ENCODE results near the gene WLS. TPM values are rescaled to one million over a fixed set of nuclear protein-coding genes. Genes with fewer than 3 reads are reported as not detected.

The WLS gene
- total RNA-seq, 4 donors from 2014 or later: 94.8 to 228 (median 163) TPM

- Histone ChIP-seq H3K27me3 (no peaks in the 10 kb centered on the region), H3K36me3 (peaks cover 3 to 23% (median 17%) of the 10 kb centered on the region in 4 donors), H3K4me3 (no peak overlapping the region), H3K4me1 (peaks cover 4 to 42% (median 31%) of the 10 kb centered on the region in 4 donors), H3K27ac (replicated peaks in 1 of 4) (peak overlapping the region; percentile 70 to 73 (median 72)), H3K9me3 (no peaks in the 10 kb centered on the region)
- intact Hi-C loops (cut with DNase I): loop anchor here (2.0 kb wide), 1 partner anchor 109 kb away; no protein-coding TSS in a partner anchor
- peak; percentile 82 to 84 (median 83) for TF ChIP-seq CTCF (IDR thresholded peaks at IDR 0.05)
- TF ChIP-seq EP300 (IDR thresholded peaks at IDR 0.05): no peak
- TF ChIP-seq POLR2A (IDR thresholded peaks at IDR 0.05; ENCODE audit: low read depth): no peak
- TF ChIP-seq POLR2AphosphoS5 (IDR thresholded peaks at IDR 0.05): peak; percentile 41 to 68
- DNase-seq (ENCODE audit: extremely low spot score): peak; percentile 93
- 32% methylated on average over 7 of the region's 7 CpGs for WGBS
These were observed 112.1 kb downstream of the WLS start for GRCh38 chr1:68120136-68120791.

- intact Hi-C loops (cut with DNase I): no loop called here
- Histone ChIP-seq H3K27me3 (no peaks in the 10 kb centered on the region), H3K4me1 (peaks cover 4 to 42% (median 31%) of the 10 kb centered on the region in 4 donors), H3K4me3 (no peak overlapping the region), H3K9me3 (no peaks in the 10 kb centered on the region), H3K36me3 (peaks cover 0 to 15% (median 9%) of the 10 kb centered on the region in 4 donors), H3K27ac (replicated peaks in 1 of 4) (peak overlapping the region; percentile 70 to 73 (median 72))
- DNase-seq (ENCODE audit: extremely low spot score): peak; percentile 89
- no peak for TF ChIP-seq POLR2AphosphoS5 (IDR thresholded peaks at IDR 0.05)
- WGBS: 87% methylated on average over 4 of the region's 4 CpGs
These were observed 112.9 kb downstream of the WLS start for GRCh38 chr1:68119445-68119844.

- H3K4me1 ChIP-seq: peaks cover 11 to 54% (median 38%) of the 10 kb centered on the region in 4 donors
- no peak overlapping the region for H3K4me3 ChIP-seq
- 69% methylated on average over 9 of the region's 10 CpGs for WGBS
- peaks cover 0 to 7% (median 0%) of the 10 kb centered on the region in 4 donors for H3K36me3 ChIP-seq
- peak overlapping the region; percentile 42 to 72 (median 61) for H3K27ac ChIP-seq (replicated peaks in 1 of 4)
- TF ChIP-seq POLR2AphosphoS5 (IDR thresholded peaks at IDR 0.05) (no peak), POLR2A (IDR thresholded peaks at IDR 0.05; ENCODE audit: low read depth) (no peak), EP300 (IDR thresholded peaks at IDR 0.05) (no peak), CTCF (IDR thresholded peaks at IDR 0.05) (no peak)
- no peaks in the 10 kb centered on the region for H3K27me3 ChIP-seq
- no peaks in the 10 kb centered on the region for H3K9me3 ChIP-seq
- DNase-seq (ENCODE audit: extremely low spot score): peak; percentile 86
- intact Hi-C loops (cut with DNase I): loop anchor here (2.0 kb wide), 1 partner anchor 203 kb away; no protein-coding TSS in a partner anchor
These were observed 114.9 kb downstream of the WLS start for GRCh38 chr1:68117416-68117815.

- intact Hi-C loops (cut with DNase I): loop anchor here (1.0 to 2.0 kb wide), 2 partner anchors 204 to 226 kb away; no protein-coding TSS in a partner anchor
- peak; percentile 81 for DNase-seq (ENCODE audit: extremely low spot score)
- Histone ChIP-seq H3K27ac (replicated peaks in 1 of 4) (peak overlapping the region; percentile 42 to 72 (median 61)), H3K4me3 (peak overlapping the region in 2 of 4 donors; percentile 34 to 39), H3K36me3 (peaks cover 0 to 2% (median 0%) of the 10 kb centered on the region in 4 donors), H3K9me3 (no peaks in the 10 kb centered on the region), H3K4me1 (peaks cover 18 to 58% (median 43%) of the 10 kb centered on the region in 4 donors), H3K27me3 (no peaks in the 10 kb centered on the region)
- 0% methylated on average over 3 of the region's 3 CpGs for WGBS
- TF ChIP-seq EP300 (IDR thresholded peaks at IDR 0.05) (no peak), CTCF (IDR thresholded peaks at IDR 0.05) (peak; percentile 85 to 87 (median 87)), POLR2AphosphoS5 (IDR thresholded peaks at IDR 0.05) (no peak), POLR2A (IDR thresholded peaks at IDR 0.05; ENCODE audit: low read depth) (no peak)
These were observed 115.6 kb downstream of the WLS start for GRCh38 chr1:68116643-68117235.

- peak; percentile 50 for DNase-seq (ENCODE audit: extremely low spot score)
- Histone ChIP-seq H3K4me1 (peaks cover 20 to 52% (median 39%) of the 10 kb centered on the region in 4 donors), H3K9me3 (no peaks in the 10 kb centered on the region), H3K4me3 (no peak overlapping the region), H3K27ac (replicated peaks in 1 of 4) (no peak overlapping the region), H3K36me3 (no peaks in the 10 kb centered on the region), H3K27me3 (no peaks in the 10 kb centered on the region)
- WGBS: 87% methylated on average over 4 of the region's 4 CpGs
- TF ChIP-seq POLR2AphosphoS5 (IDR thresholded peaks at IDR 0.05): no peak
- no peak for TF ChIP-seq EP300 (IDR thresholded peaks at IDR 0.05)
- TF ChIP-seq CTCF (IDR thresholded peaks at IDR 0.05): no peak
- TF ChIP-seq POLR2A (IDR thresholded peaks at IDR 0.05; ENCODE audit: low read depth): no peak
- intact Hi-C loops (cut with DNase I): no loop called here
These were observed 117.0 kb downstream of the WLS start for GRCh38 chr1:68115308-68115707.

All from esophagus muscularis mucosa (tissue), 4 donors.